Measurements from ENCODE around the gene TMEM272.
A peak's percentile ranks its signal among the peaks of the same experiment; 100 is the strongest.

Gene TMEM272

GRCh38 chr13:51837016-51837415 lies 8.0 kb downstream of the TMEM272 start:
- TF ChIP-seq CTCF (IDR thresholded peaks at IDR 0.05; ENCODE audit: extremely low read depth, insufficient read depth, missing control alignments), result no peak
- no peak for DNase-seq (ENCODE audit: low spot score)
- in situ Hi-C loops (cut with MboI; ENCODE audit: low pct_unique_long_range_greater_than_20kb, low sequenced_read_pairs, unreplicated experiment), result no loop called here

GRCh38 chr13:51834581-51835171 lies 10.3 kb downstream of the TMEM272 start:
- no peak for DNase-seq (ENCODE audit: low spot score)
- in situ Hi-C loops (cut with MboI; ENCODE audit: low pct_unique_long_range_greater_than_20kb, low sequenced_read_pairs, unreplicated experiment), result no loop called here
- TF ChIP-seq CTCF (IDR thresholded peaks at IDR 0.05; ENCODE audit: extremely low read depth, insufficient read depth, missing control alignments), result no peak

- no peak for TF ChIP-seq CTCF (IDR thresholded peaks at IDR 0.05; ENCODE audit: extremely low read depth, insufficient read depth, missing control alignments)
- no peak for DNase-seq (ENCODE audit: low spot score)
- in situ Hi-C loops (cut with MboI; ENCODE audit: low pct_unique_long_range_greater_than_20kb, low sequenced_read_pairs, unreplicated experiment), result no loop called here
Observed at GRCh38 chr13:51833980-51834379, 11.0 kb downstream of the TMEM272 start.

GRCh38 chr13:51832471-51833152 lies 12.4 kb downstream of the TMEM272 start:
- DNase-seq (ENCODE audit: low spot score), result peak; percentile 62
- peak; percentile 54 for TF ChIP-seq CTCF (IDR thresholded peaks at IDR 0.05; ENCODE audit: extremely low read depth, insufficient read depth, missing control alignments)
- in situ Hi-C loops (cut with MboI; ENCODE audit: low pct_unique_long_range_greater_than_20kb, low sequenced_read_pairs, unreplicated experiment), result no loop called here

- DNase-seq (ENCODE audit: low spot score), result no peak
- no peak for TF ChIP-seq CTCF (IDR thresholded peaks at IDR 0.05; ENCODE audit: extremely low read depth, insufficient read depth, missing control alignments)
- in situ Hi-C loops (cut with MboI; ENCODE audit: low pct_unique_long_range_greater_than_20kb, low sequenced_read_pairs, unreplicated experiment), result no loop called here
Observed at GRCh38 chr13:51831519-51831918, 13.5 kb downstream of the TMEM272 start.

GRCh38 chr13:51829568-51829899 lies 15.4 kb downstream of the TMEM272 start:
- DNase-seq (ENCODE audit: low spot score), result no peak
- no peak for TF ChIP-seq CTCF (IDR thresholded peaks at IDR 0.05; ENCODE audit: extremely low read depth, insufficient read depth, missing control alignments)
- in situ Hi-C loops (cut with MboI; ENCODE audit: low pct_unique_long_range_greater_than_20kb, low sequenced_read_pairs, unreplicated experiment), result no loop called here

All from GM13977 (cell line).